PC-3 (cell line): ENCODE data around the gene OLFML2A. TPM values are rescaled to one million over a fixed set of nuclear protein-coding genes. Genes with fewer than 3 reads are reported as not detected.

Source experiments
- ATAC-seq: fragments of 200-7000 bp; cut with Tn5 transposase; 2 replicates; pipeline ENCODE4 v1.9.1; 2020; ENCODE audit warnings: mild to moderate bottlenecking, moderate library complexity
- BruUV-seq: library from RNA; stranded (reverse); fragments of 400-500 nt; replicated peaks from 2 replicates; lab custom pipeline; 2021; lab: Mats Ljungman, UMichigan
- CTCF ChIA-PET: fragments of 300-600 bp; sonication (Branson Sonifier 250); formaldehyde crosslinking; loops from one replicate; lab custom pipeline; 2022; ENCODE audit warnings: antibody characterized with exemption; lab: Charles Lee
- POLR2A ChIA-PET: fragments of 300-600 bp; sonication (Branson Sonifier 250); formaldehyde crosslinking; loops from one replicate; lab custom pipeline; 2022; ENCODE audit warnings: antibody characterized with exemption; ENCODE audit not compliant: unreplicated experiment; lab: Charles Lee
- DNase-seq: peaks from one replicate; pipeline ENCODE4 v3.0.0-alpha.2; 2015
- H2AFZ ChIP-seq: fragments of 300-600 bp; sonication (generic); 2 replicates; pipeline ENCODE4 v1.6.0; 2016; ENCODE audit warnings: antibody characterized with exemption, low read length
- H3F3A ChIP-seq: fragments of 300-600 bp; sonication (generic); one replicate; pipeline ENCODE4 v1.6.0; 2017; ENCODE audit warnings: antibody characterized with exemption, low read length, control low read depth, mild to moderate bottlenecking; ENCODE audit not compliant: unreplicated experiment
- H3K27ac ChIP-seq: fragments of 300-600 bp; sonication (generic); 2 replicates; pipeline ENCODE4 v1.5.1; 2016; ENCODE audit warnings: mild to moderate bottlenecking, low read length
- H3K27me3 ChIP-seq: fragments of 300-600 bp; sonication (generic); 2 replicates; pipeline ENCODE4 v1.6.1; 2016; ENCODE audit warnings: low read length, mixed read lengths
- H3K36me3 ChIP-seq: fragments of 300-600 bp; sonication (generic); 2 replicates; pipeline ENCODE4 v1.6.1; 2016; ENCODE audit warnings: low read depth, mixed run types, low read length, mixed read lengths
- H3K4me1 ChIP-seq: fragments of 300-600 bp; sonication (generic); 2 replicates; pipeline ENCODE4 v1.5.1; 2016; ENCODE audit warnings: low read length; ENCODE audit not compliant: insufficient read depth
- H3K4me2 ChIP-seq: fragments of 300-600 bp; sonication (generic); 2 replicates; pipeline ENCODE4 v1.6.0; 2016; ENCODE audit warnings: low read length
- H3K4me3 ChIP-seq: fragments of 300-600 bp; sonication (generic); 2 replicates; pipeline ENCODE4 v1.5.1; 2016; ENCODE audit warnings: mild to moderate bottlenecking, low read length, mixed read lengths
- H3K79me2 ChIP-seq: fragments of 300-600 bp; sonication (generic); 2 replicates; pipeline ENCODE4 v1.6.1; 2017; ENCODE audit warnings: low read length, mixed read lengths
- H3K9ac ChIP-seq: fragments of 300-600 bp; sonication (generic); 2 replicates; pipeline ENCODE4 v1.6.0; 2016; ENCODE audit warnings: mild to moderate bottlenecking, low read length
- H3K9me2 ChIP-seq: fragments of 300-600 bp; sonication (generic); replicated peaks from 2 replicates; pipeline ENCODE4 v1.6.1; 2016; ENCODE audit warnings: mixed run types, low read length, mixed read lengths
- H3K9me3 ChIP-seq: fragments of 300-600 bp; sonication (generic); 2 replicates; pipeline ENCODE4 v1.6.1; 2016; ENCODE audit warnings: low read length, mixed read lengths
- H4K20me1 ChIP-seq: fragments of 300-600 bp; sonication (generic); 2 replicates; pipeline ENCODE4 v1.6.1; 2016; ENCODE audit warnings: low read length, mixed read lengths
- EZH2 ChIP-seq: fragments of 300-600 bp; sonication (generic); IDR thresholded peaks from one replicate; pipeline ENCODE4 v1.6.1; 2017; ENCODE audit warnings: antibody characterized with exemption, mild to moderate bottlenecking, low read length; ENCODE audit not compliant: unreplicated experiment
- EZH2phosphoT487 ChIP-seq: fragments of 300-600 bp; sonication (generic); IDR thresholded peaks from 2 replicates; pipeline ENCODE4 v1.6.1; 2018; ENCODE audit warnings: mild to moderate bottlenecking, antibody characterized with exemption, low read length, borderline replicate concordance
- intact Hi-C: fragments of 100-400 bp; cut with micrococcal nuclease; formaldehyde crosslinking; loops from 2 replicates; pipeline ENCODE4 v1.9.0; 2023
- total RNA-seq: library from RNA; depleted of rRNA; stranded (reverse); fragments of >200 nt; gene quantifications from 2 replicates; pipeline ENCODE4 v1.2.3, GENCODE V29; 2014
- TF ChIP-seq, protein P1 (sequence below): fragments of 300-600 bp; sonication (generic); conservative IDR thresholded peaks from 2 replicates; pipeline ENCODE4 v1.5.1; 2017; ENCODE audit warnings: antibody characterized with exemption, low read depth, mild to moderate bottlenecking, low read length

OLFML2A gene
- total RNA-seq, 1 experiment from 2014 or later: 3.4 TPM

- intact Hi-C loops: no loop called here
- no TSS peak for BruUV-seq
- DNase-seq (no peak), ATAC-seq (no peak)
- no peaks in the 10 kb centered on the region for H4K20me1 ChIP-seq
- H3K27me3 ChIP-seq: no peaks in the 10 kb centered on the region
- ChIA-PET CTCF (no interaction called here), POLR2A (no interaction called here)
- no peaks in the 10 kb centered on the region for H3K9me2 ChIP-seq
- H3K4me3 ChIP-seq: no peak overlapping the region
- TF ChIP-seq EZH2: no peak
- no peak for TF ChIP-seq EZH2phosphoT487
- TF ChIP-seq, protein P1, sequence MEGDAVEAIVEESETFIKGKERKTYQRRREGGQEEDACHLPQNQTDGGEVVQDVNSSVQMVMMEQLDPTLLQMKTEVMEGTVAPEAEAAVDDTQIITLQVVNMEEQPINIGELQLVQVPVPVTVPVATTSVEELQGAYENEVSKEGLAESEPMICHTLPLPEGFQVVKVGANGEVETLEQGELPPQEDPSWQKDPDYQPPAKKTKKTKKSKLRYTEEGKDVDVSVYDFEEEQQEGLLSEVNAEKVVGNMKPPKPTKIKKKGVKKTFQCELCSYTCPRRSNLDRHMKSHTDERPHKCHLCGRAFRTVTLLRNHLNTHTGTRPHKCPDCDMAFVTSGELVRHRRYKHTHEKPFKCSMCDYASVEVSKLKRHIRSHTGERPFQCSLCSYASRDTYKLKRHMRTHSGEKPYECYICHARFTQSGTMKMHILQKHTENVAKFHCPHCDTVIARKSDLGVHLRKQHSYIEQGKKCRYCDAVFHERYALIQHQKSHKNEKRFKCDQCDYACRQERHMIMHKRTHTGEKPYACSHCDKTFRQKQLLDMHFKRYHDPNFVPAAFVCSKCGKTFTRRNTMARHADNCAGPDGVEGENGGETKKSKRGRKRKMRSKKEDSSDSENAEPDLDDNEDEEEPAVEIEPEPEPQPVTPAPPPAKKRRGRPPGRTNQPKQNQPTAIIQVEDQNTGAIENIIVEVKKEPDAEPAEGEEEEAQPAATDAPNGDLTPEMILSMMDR: no peak
- H3K27ac ChIP-seq: no peak overlapping the region
- no peak overlapping the region for H3K4me2 ChIP-seq
- no peaks in the 10 kb centered on the region for H3K36me3 ChIP-seq
- H3K9me3 ChIP-seq: no peaks in the 10 kb centered on the region
- H3K4me1 ChIP-seq: peaks cover 10% of the 10 kb centered on the region
- no peak overlapping the region for H3K9ac ChIP-seq
- H3F3A ChIP-seq: no peaks in the 10 kb centered on the region
- H3K79me2 ChIP-seq: no peaks in the 10 kb centered on the region
- no peak overlapping the region for H2AFZ ChIP-seq
Observed at GRCh38 chr9:124820698-124821623, 44.0 kb downstream of the OLFML2A start.

- no TSS peak for BruUV-seq
- H3K4me2 ChIP-seq: no peak overlapping the region
- no peak overlapping the region for H3K4me3 ChIP-seq
- peaks cover 8% of the 10 kb centered on the region; the same call in 1 of the 2 replicates for H3K4me1 ChIP-seq
- H3K36me3 ChIP-seq: no peaks in the 10 kb centered on the region
- H3F3A ChIP-seq: no peaks in the 10 kb centered on the region
- intact Hi-C loops: no loop called here
- H3K9ac ChIP-seq: no peak overlapping the region
- ChIA-PET POLR2A (no interaction called here), CTCF (no interaction called here)
- H2AFZ ChIP-seq: no peak overlapping the region
- H3K9me3 ChIP-seq: no peaks in the 10 kb centered on the region
- H3K27ac ChIP-seq: no peak overlapping the region
- no peak for DNase-seq
- no peaks in the 10 kb centered on the region for H3K27me3 ChIP-seq
- no peak for TF ChIP-seq EZH2
- TF ChIP-seq, protein P1: no peak
- TF ChIP-seq EZH2phosphoT487: no peak
- no peaks in the 10 kb centered on the region for H4K20me1 ChIP-seq
- H3K9me2 ChIP-seq: no peaks in the 10 kb centered on the region
- H3K79me2 ChIP-seq: no peaks in the 10 kb centered on the region
- ATAC-seq: no peak
Observed at GRCh38 chr9:124828489-124829333, 51.8 kb downstream of the OLFML2A start.
